PC-3 (cell line): ENCODE results near the gene SULT1C4. TPM values are rescaled to one million over a fixed set of nuclear protein-coding genes. Genes with fewer than 3 reads are reported as not detected.

ENCODE experiments used
- ATAC-seq: fragments of 200-7000 bp; cut with Tn5 transposase; 2 replicates; pipeline ENCODE4 v1.9.1; 2020; ENCODE audit warnings: mild to moderate bottlenecking, moderate library complexity
- BruUV-seq: library from RNA; stranded (reverse); fragments of 400-500 nt; replicated peaks from 2 replicates; lab custom pipeline; 2021; lab: Mats Ljungman, UMichigan
- CTCF ChIA-PET: fragments of 300-600 bp; sonication (Branson Sonifier 250); formaldehyde crosslinking; loops from one replicate; lab custom pipeline; 2022; ENCODE audit warnings: antibody characterized with exemption; lab: Charles Lee
- POLR2A ChIA-PET: fragments of 300-600 bp; sonication (Branson Sonifier 250); formaldehyde crosslinking; loops from one replicate; lab custom pipeline; 2022; ENCODE audit warnings: antibody characterized with exemption; ENCODE audit not compliant: unreplicated experiment; lab: Charles Lee
- DNase-seq: peaks from one replicate; pipeline ENCODE4 v3.0.0-alpha.2; 2015
- H2AFZ ChIP-seq: fragments of 300-600 bp; sonication (generic); 2 replicates; pipeline ENCODE4 v1.6.0; 2016; ENCODE audit warnings: antibody characterized with exemption, low read length
- H3F3A ChIP-seq: fragments of 300-600 bp; sonication (generic); one replicate; pipeline ENCODE4 v1.6.0; 2017; ENCODE audit warnings: antibody characterized with exemption, low read length, control low read depth, mild to moderate bottlenecking; ENCODE audit not compliant: unreplicated experiment
- H3K27ac ChIP-seq: fragments of 300-600 bp; sonication (generic); 2 replicates; pipeline ENCODE4 v1.5.1; 2016; ENCODE audit warnings: mild to moderate bottlenecking, low read length
- H3K27me3 ChIP-seq: fragments of 300-600 bp; sonication (generic); 2 replicates; pipeline ENCODE4 v1.6.1; 2016; ENCODE audit warnings: low read length, mixed read lengths
- H3K36me3 ChIP-seq: fragments of 300-600 bp; sonication (generic); 2 replicates; pipeline ENCODE4 v1.6.1; 2016; ENCODE audit warnings: low read depth, mixed run types, low read length, mixed read lengths
- H3K4me1 ChIP-seq: fragments of 300-600 bp; sonication (generic); 2 replicates; pipeline ENCODE4 v1.5.1; 2016; ENCODE audit warnings: low read length; ENCODE audit not compliant: insufficient read depth
- H3K4me2 ChIP-seq: fragments of 300-600 bp; sonication (generic); 2 replicates; pipeline ENCODE4 v1.6.0; 2016; ENCODE audit warnings: low read length
- H3K4me3 ChIP-seq: fragments of 300-600 bp; sonication (generic); 2 replicates; pipeline ENCODE4 v1.5.1; 2016; ENCODE audit warnings: mild to moderate bottlenecking, low read length, mixed read lengths
- H3K79me2 ChIP-seq: fragments of 300-600 bp; sonication (generic); 2 replicates; pipeline ENCODE4 v1.6.1; 2017; ENCODE audit warnings: low read length, mixed read lengths
- H3K9ac ChIP-seq: fragments of 300-600 bp; sonication (generic); 2 replicates; pipeline ENCODE4 v1.6.0; 2016; ENCODE audit warnings: mild to moderate bottlenecking, low read length
- H3K9me2 ChIP-seq: fragments of 300-600 bp; sonication (generic); replicated peaks from 2 replicates; pipeline ENCODE4 v1.6.1; 2016; ENCODE audit warnings: mixed run types, low read length, mixed read lengths
- H3K9me3 ChIP-seq: fragments of 300-600 bp; sonication (generic); 2 replicates; pipeline ENCODE4 v1.6.1; 2016; ENCODE audit warnings: low read length, mixed read lengths
- H4K20me1 ChIP-seq: fragments of 300-600 bp; sonication (generic); 2 replicates; pipeline ENCODE4 v1.6.1; 2016; ENCODE audit warnings: low read length, mixed read lengths
- EZH2 ChIP-seq: fragments of 300-600 bp; sonication (generic); IDR thresholded peaks from one replicate; pipeline ENCODE4 v1.6.1; 2017; ENCODE audit warnings: antibody characterized with exemption, mild to moderate bottlenecking, low read length; ENCODE audit not compliant: unreplicated experiment
- EZH2phosphoT487 ChIP-seq: fragments of 300-600 bp; sonication (generic); IDR thresholded peaks from 2 replicates; pipeline ENCODE4 v1.6.1; 2018; ENCODE audit warnings: mild to moderate bottlenecking, antibody characterized with exemption, low read length, borderline replicate concordance
- intact Hi-C: fragments of 100-400 bp; cut with micrococcal nuclease; formaldehyde crosslinking; loops from 2 replicates; pipeline ENCODE4 v1.9.0; 2023
- total RNA-seq: library from RNA; depleted of rRNA; stranded (reverse); fragments of >200 nt; gene quantifications from 2 replicates; pipeline ENCODE4 v1.2.3, GENCODE V29; 2014
- TF ChIP-seq, protein P1 (sequence below): fragments of 300-600 bp; sonication (generic); conservative IDR thresholded peaks from 2 replicates; pipeline ENCODE4 v1.5.1; 2017; ENCODE audit warnings: antibody characterized with exemption, low read depth, mild to moderate bottlenecking, low read length

Gene SULT1C4
- total RNA-seq, 1 experiment from 2014 or later: not detected

- Histone ChIP-seq H3K27ac (peak overlapping the region; percentile 97), H2AFZ (no peak overlapping the region), H3K4me2 (peak overlapping the region; percentile 68), H3K79me2 (no peaks in the 10 kb centered on the region), H3F3A (no peaks in the 10 kb centered on the region), H3K36me3 (no peaks in the 10 kb centered on the region), H3K9me3 (no peaks in the 10 kb centered on the region), H3K9ac (no peak overlapping the region; the same call in 1 of the 2 replicates), H3K9me2 (no peaks in the 10 kb centered on the region), H4K20me1 (no peaks in the 10 kb centered on the region), H3K4me3 (no peak overlapping the region), H3K4me1 (peaks cover 34% of the 10 kb centered on the region), H3K27me3 (no peaks in the 10 kb centered on the region)
- no peak for ATAC-seq
- no TSS peak for BruUV-seq
- POLR2A ChIA-PET: no interaction called here
- DNase-seq: peak; percentile 68
- intact Hi-C loops: no loop called here
- TF ChIP-seq EZH2: no peak
- TF ChIP-seq EZH2phosphoT487: no peak
- TF ChIP-seq, protein P1, sequence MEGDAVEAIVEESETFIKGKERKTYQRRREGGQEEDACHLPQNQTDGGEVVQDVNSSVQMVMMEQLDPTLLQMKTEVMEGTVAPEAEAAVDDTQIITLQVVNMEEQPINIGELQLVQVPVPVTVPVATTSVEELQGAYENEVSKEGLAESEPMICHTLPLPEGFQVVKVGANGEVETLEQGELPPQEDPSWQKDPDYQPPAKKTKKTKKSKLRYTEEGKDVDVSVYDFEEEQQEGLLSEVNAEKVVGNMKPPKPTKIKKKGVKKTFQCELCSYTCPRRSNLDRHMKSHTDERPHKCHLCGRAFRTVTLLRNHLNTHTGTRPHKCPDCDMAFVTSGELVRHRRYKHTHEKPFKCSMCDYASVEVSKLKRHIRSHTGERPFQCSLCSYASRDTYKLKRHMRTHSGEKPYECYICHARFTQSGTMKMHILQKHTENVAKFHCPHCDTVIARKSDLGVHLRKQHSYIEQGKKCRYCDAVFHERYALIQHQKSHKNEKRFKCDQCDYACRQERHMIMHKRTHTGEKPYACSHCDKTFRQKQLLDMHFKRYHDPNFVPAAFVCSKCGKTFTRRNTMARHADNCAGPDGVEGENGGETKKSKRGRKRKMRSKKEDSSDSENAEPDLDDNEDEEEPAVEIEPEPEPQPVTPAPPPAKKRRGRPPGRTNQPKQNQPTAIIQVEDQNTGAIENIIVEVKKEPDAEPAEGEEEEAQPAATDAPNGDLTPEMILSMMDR: no peak
- CTCF ChIA-PET: no interaction called here
These were observed 36.6 kb downstream of the SULT1C4 start for GRCh38 chr2:108414256-108414876.

GRCh38 chr2:108414945-108415344 is 37.2 kb downstream of the SULT1C4 start:
- CTCF ChIA-PET: no interaction called here

More at GRCh38 chr2:108414945-108415344, 37.2 kb downstream of the SULT1C4 start:
- no peaks in the 10 kb centered on the region for H3F3A ChIP-seq
- DNase-seq (no peak), ATAC-seq (no peak)
- peaks cover 34% of the 10 kb centered on the region for H3K4me1 ChIP-seq
- peak overlapping the region; percentile 68; the same call in 1 of the 2 replicates for H3K4me2 ChIP-seq
- no peaks in the 10 kb centered on the region for H3K79me2 ChIP-seq
- no peaks in the 10 kb centered on the region for H3K9me2 ChIP-seq
- H3K9me3 ChIP-seq: no peaks in the 10 kb centered on the region
- H4K20me1 ChIP-seq: no peaks in the 10 kb centered on the region
- H3K36me3 ChIP-seq: no peaks in the 10 kb centered on the region
- no peaks in the 10 kb centered on the region for H3K27me3 ChIP-seq
- peak overlapping the region; percentile 97; the same call in 1 of the 2 replicates for H3K27ac ChIP-seq
- POLR2A ChIA-PET: no interaction called here
- no peak overlapping the region for H2AFZ ChIP-seq
- BruUV-seq: no TSS peak
- TF ChIP-seq EZH2 (no peak), EZH2phosphoT487 (no peak)
- TF ChIP-seq, protein P1: no peak
- no peak overlapping the region for H3K4me3 ChIP-seq
- H3K9ac ChIP-seq: no peak overlapping the region
- intact Hi-C loops: no loop called here
